Omental fat pad (tissue), 4 donors: ENCODE data around the gene RNF6. TPM values are rescaled to one million over a fixed set of nuclear protein-coding genes. Genes with fewer than 3 reads are reported as not detected.

ENCODE experiments used
- ATAC-seq: fragments of 150-250 bp; one replicate; pipeline ENCODE4 v1.9.1; 2016; ENCODE audit warnings: mild to moderate bottlenecking, moderate library complexity; ENCODE audit not compliant: low FRiP score
- DNase-seq: peaks from one replicate; pipeline ENCODE4 v3.0.0-alpha.2; 2019; ENCODE audit warnings: low spot score
- CTCF ChIP-seq, 3 donors: fragments of 450-650 bp; IDR thresholded peaks; one replicate each; pipeline ENCODE4 v1.5.1; 2016 to 2017; ENCODE audit warnings: antibody characterized with exemption in 3 of 3, mild to moderate bottlenecking in 3 of 3, moderate library complexity in 2 of 3
- total RNA-seq, 4 donors: library from RNA; depleted of rRNA; stranded (reverse); fragments of >200 nt; gene quantifications; one replicate each; pipeline ENCODE4 v1.1.0, GENCODE V29; 2016

The RNF6 gene
- total RNA-seq, 4 donors from 2014 or later: 27.0 to 33.7 (median 27.5) TPM

DNA sequence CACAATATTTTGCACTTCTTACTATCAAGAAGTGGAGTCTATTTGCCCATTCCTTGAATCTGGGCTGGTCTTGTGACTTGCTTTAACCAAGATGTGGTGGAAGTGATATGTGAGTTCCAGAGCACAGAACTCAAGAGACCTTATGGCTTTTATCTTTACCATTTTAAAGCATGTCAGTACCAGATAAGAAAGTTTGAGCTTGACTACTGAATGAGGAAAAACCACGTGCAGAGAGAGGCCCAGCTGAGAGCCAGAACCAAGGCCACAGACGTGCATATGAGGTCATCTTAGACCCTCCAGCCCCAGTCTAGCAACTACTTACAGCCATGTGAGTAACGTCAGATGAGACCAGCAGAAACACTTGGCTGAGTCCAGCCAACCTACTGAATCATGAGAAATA is 25.5 kb upstream of the RNF6 start:
- TF ChIP-seq CTCF (IDR thresholded peaks at IDR 0.05): no peak
- no peak for ATAC-seq
- no peak for DNase-seq

DNA sequence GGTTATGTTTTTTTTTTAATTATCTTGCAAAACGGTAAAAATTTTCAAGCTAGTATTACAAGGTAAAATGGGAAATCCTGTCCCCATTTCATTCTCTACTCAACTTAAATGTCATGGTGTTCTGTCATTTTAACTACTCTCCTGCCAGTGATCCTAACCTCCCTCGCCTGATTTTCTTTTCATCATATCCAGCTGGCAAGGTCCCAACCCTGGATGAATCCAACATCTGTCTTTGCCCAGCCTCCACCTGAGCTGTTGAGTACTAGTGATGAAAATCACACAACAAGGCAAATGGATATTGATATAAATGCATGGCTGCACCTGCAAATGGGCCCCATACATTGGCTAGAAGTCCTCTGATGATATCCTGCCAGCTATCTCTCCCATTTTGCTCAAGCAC is 24.9 kb upstream of the RNF6 start:
- no peak for DNase-seq
- TF ChIP-seq CTCF (IDR thresholded peaks at IDR 0.05): no peak
- no peak for ATAC-seq

GRCh38 chr13:26246154-26246553 is 24.0 kb upstream of the RNF6 start:
- DNase-seq (no peak), ATAC-seq (no peak)
- TF ChIP-seq CTCF (IDR thresholded peaks at IDR 0.05): no peak

- no peak for TF ChIP-seq CTCF (IDR thresholded peaks at IDR 0.05)
- DNase-seq (no peak), ATAC-seq (no peak)
Measured at GRCh38 chr13:26236296-26236695, 14.2 kb upstream of the RNF6 start.

DNA sequence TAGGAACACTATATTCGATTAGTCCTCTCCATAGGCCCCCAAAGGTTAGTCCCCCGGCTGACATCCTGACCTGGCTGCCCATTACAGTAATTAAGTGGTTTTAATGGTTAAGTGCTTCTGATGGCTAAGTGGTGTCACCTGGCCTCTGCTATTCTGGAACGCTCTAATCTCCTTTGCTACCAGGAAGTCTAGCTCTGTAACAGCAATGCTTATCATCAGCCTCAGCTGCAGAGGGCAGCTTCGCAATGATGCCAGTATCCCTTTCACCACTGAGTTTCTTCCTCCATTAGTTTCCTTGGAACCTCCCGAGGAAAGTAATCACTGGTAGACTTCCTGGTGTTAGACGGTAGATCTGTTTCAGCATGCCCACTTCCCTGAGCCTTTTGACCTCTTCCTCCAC is 8.6 kb upstream of the RNF6 start:
- TF ChIP-seq CTCF (IDR thresholded peaks at IDR 0.05): no peak
- DNase-seq: no peak
- no peak for ATAC-seq

DNA sequence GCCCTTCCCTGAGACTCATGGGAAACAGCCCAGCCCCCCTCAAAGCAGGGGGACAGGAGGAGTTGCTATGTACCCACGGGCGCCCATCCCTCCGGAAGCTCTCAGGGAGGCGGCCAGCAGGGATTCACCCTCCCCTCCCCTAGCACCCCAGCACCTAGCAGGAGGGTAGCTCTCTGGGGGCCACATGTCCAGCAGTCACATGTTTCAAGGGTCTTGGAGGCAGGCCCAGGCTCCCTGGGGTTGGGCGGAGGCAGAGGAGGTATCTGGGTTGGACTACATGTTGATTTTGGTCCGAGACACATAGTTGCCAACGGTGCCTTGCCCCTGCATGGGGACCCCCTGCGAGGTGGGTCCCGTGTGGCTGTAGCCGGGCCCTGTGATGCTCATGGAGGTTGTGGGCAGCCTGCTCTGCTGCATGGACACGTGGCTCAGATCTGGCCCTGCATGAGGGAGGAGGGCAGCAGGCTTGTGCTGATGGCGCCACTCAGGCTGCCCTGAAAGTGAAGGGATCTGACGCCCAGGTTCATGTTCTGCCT is 7.0 kb upstream of the RNF6 start:
- ATAC-seq: no peak
- DNase-seq: no peak
- TF ChIP-seq CTCF (IDR thresholded peaks at IDR 0.05): no peak

- no peak for TF ChIP-seq CTCF (IDR thresholded peaks at IDR 0.05)
- ATAC-seq: no peak
- DNase-seq: no peak
Measured at GRCh38 chr13:26228096-26228495, 6.0 kb upstream of the RNF6 start.
